Breast epithelium (tissue), 4 donors: ENCODE measurements around the gene NXPH4. TPM values are rescaled to one million over a fixed set of nuclear protein-coding genes. Genes with fewer than 3 reads are reported as not detected.

Experiments
- DNase-seq, 2 donors: peaks; one replicate each; pipeline ENCODE4 v3.0.0-alpha.2; 2019; ENCODE audit warnings: low spot score in 2 of 2
- H3K27ac ChIP-seq, 2 donors: fragments of 200-600 bp; sonication (generic) in 1 of 2; one replicate each; pipeline ENCODE4 v1.5.1; 2016 to 2019; ENCODE audit warnings: mild to moderate bottlenecking in 1 of 2
- H3K27me3 ChIP-seq, 2 donors: fragments of 200-600 bp; sonication (generic) in 1 of 2; one replicate each; pipeline versions ENCODE4 v1.5.1 to v1.6.0; 2017 to 2019; ENCODE audit warnings: control low read depth in 1 of 2, mild to moderate bottlenecking in 1 of 2
- H3K36me3 ChIP-seq: fragments of 200-600 bp; one replicate; pipeline ENCODE4 v1.5.1; 2019
- H3K4me1 ChIP-seq, 2 donors: fragments of 200-600 bp; sonication (generic); one replicate each; pipeline ENCODE4 v1.5.1; 2016 to 2019; ENCODE audit warnings: control low read depth in 1 of 2
- H3K4me3 ChIP-seq, 3 donors: fragments of 200-600 bp; sonication (generic); 1 replicate in 2 of 3; 2 replicates in 1 of 3; pipeline ENCODE4 v1.5.1; 2016 to 2019; ENCODE audit warnings: mild to moderate bottlenecking in 3 of 3, moderate library complexity in 2 of 3
- H3K9me3 ChIP-seq, 2 donors: fragments of 200-600 bp; sonication (generic) in 1 of 2; one replicate each; pipeline ENCODE4 v1.5.1; 2016 to 2019; ENCODE audit warnings: control low read depth in 1 of 2
- CTCF ChIP-seq, 3 donors: fragments of 450-650 bp; IDR thresholded peaks; one replicate each; pipeline ENCODE4 v1.5.1; 2016 to 2017; ENCODE audit warnings: antibody characterized with exemption in 3 of 3, mild to moderate bottlenecking in 3 of 3, moderate library complexity in 3 of 3
- POLR2A ChIP-seq: fragments of 450-650 bp; IDR thresholded peaks from one replicate; pipeline ENCODE4 v1.6.1; 2016; ENCODE audit warnings: antibody characterized with exemption, mild to moderate bottlenecking, moderate library complexity
- POLR2AphosphoS5 ChIP-seq, 3 donors: sonication (generic); formaldehyde crosslinking; IDR thresholded peaks; one replicate each; pipeline ENCODE4 v1.6.1; 2017; ENCODE audit warnings: antibody characterized with exemption in 3 of 3
- intact Hi-C: fragments of 100-400 bp; cut with DNase I; formaldehyde crosslinking; loops from one replicate; pipeline ENCODE4 v1.15.1; 2023; ENCODE audit warnings: low total_unique reads
- total RNA-seq, 3 donors: library from RNA; depleted of rRNA; stranded (reverse); fragments of >200 nt; gene quantifications; one replicate each; pipeline ENCODE4 v1.1.0, GENCODE V29; 2016

Gene NXPH4
- total RNA-seq, 3 donors from 2014 or later = 0.33 TPM; not detected in 2

- Histone ChIP-seq H3K4me1 (peaks cover 13 to 14% of the 10 kb centered on the region in 2 donors), H3K36me3 (no peaks in the 10 kb centered on the region), H3K27me3 (peaks cover 3 to 26% of the 10 kb centered on the region in 2 donors), H3K9me3 (no peaks in the 10 kb centered on the region), H3K27ac (peak overlapping the region in 1 of 2 donors; percentile 72), H3K4me3 (no peak overlapping the region)
- DNase-seq = no peak
- TF ChIP-seq POLR2AphosphoS5 (IDR thresholded peaks at IDR 0.05) = no peak
- no peak for TF ChIP-seq CTCF (IDR thresholded peaks at IDR 0.05)
- TF ChIP-seq POLR2A = no peak
- intact Hi-C loops = no loop called here
Measured at GRCh38 chr12:57236925-57237595, 20.5 kb downstream of the NXPH4 start.

- no peak overlapping the region for H3K27ac ChIP-seq
- peaks cover 13 to 14% of the 10 kb centered on the region in 2 donors for H3K4me1 ChIP-seq
- intact Hi-C loops = no loop called here
Measured at GRCh38 chr12:57237596-57237931, 21.0 kb downstream of the NXPH4 start.

GRCh38 chr12:57237932-57238853 is 21.6 kb downstream of the NXPH4 start:
- Histone ChIP-seq H3K4me3 (peak overlapping the region; percentile 45 to 75 (median 55)), H3K4me1 (peaks cover 18 to 19% of the 10 kb centered on the region in 2 donors), H3K27ac (no peak overlapping the region), H3K9me3 (no peaks in the 10 kb centered on the region), H3K27me3 (peaks cover 3 to 37% of the 10 kb centered on the region in 2 donors), H3K36me3 (no peaks in the 10 kb centered on the region)
- DNase-seq = no peak
- no peak for TF ChIP-seq POLR2AphosphoS5 (IDR thresholded peaks at IDR 0.05)
- intact Hi-C loops = no loop called here

More at GRCh38 chr12:57237596-57237931, 21.0 kb downstream of the NXPH4 start:
- Histone ChIP-seq H3K27me3 (peaks cover 3 to 31% of the 10 kb centered on the region in 2 donors), H3K4me3 (peak overlapping the region in 2 of 3 donors; percentile 55 to 75), H3K9me3 (no peaks in the 10 kb centered on the region), H3K36me3 (no peaks in the 10 kb centered on the region)
- TF ChIP-seq POLR2A = no peak
- no peak for TF ChIP-seq CTCF (IDR thresholded peaks at IDR 0.05)
- TF ChIP-seq POLR2AphosphoS5 (IDR thresholded peaks at IDR 0.05) = no peak
- no peak for DNase-seq

- intact Hi-C loops = no loop called here
- TF ChIP-seq POLR2A (no peak), CTCF (IDR thresholded peaks at IDR 0.05) (peak; percentile 98 to 100 (median 100)), POLR2AphosphoS5 (IDR thresholded peaks at IDR 0.05) (peak; percentile 20 to 55 (median 23))
- Histone ChIP-seq H3K27me3 (peaks cover 3 to 38% of the 10 kb centered on the region in 2 donors), H3K9me3 (no peaks in the 10 kb centered on the region), H3K27ac (no peak overlapping the region), H3K4me3 (peak overlapping the region; percentile 45 to 75 (median 55)), H3K4me1 (peaks cover 19 to 22% of the 10 kb centered on the region in 2 donors), H3K36me3 (no peaks in the 10 kb centered on the region)
- peak; percentile 69 to 83 for DNase-seq
Measured at GRCh38 chr12:57238854-57239554, 22.4 kb downstream of the NXPH4 start.

GRCh38 chr12:57239587-57240065 is 23.0 kb downstream of the NXPH4 start:
- H3K4me3 ChIP-seq = peak overlapping the region; percentile 45 to 75 (median 55)
- H3K27me3 ChIP-seq = peaks cover 3 to 38% of the 10 kb centered on the region in 2 donors
- peaks cover 19 to 22% of the 10 kb centered on the region in 2 donors for H3K4me1 ChIP-seq
- H3K9me3 ChIP-seq = no peaks in the 10 kb centered on the region
- no peak overlapping the region for H3K27ac ChIP-seq
- no peaks in the 10 kb centered on the region for H3K36me3 ChIP-seq
- DNase-seq = no peak
- intact Hi-C loops = loop anchor here (10.0 kb wide), 1 partner anchor 1115 kb away; no protein-coding TSS in a partner anchor
- no peak for TF ChIP-seq CTCF (IDR thresholded peaks at IDR 0.05)
- TF ChIP-seq POLR2AphosphoS5 (IDR thresholded peaks at IDR 0.05) = no peak
- TF ChIP-seq POLR2A = no peak
